Nephron (organoid): Measurements from ENCODE around the gene TMEM59.

Experiments
- H3K27ac Mint-ChIP-seq, 3 experiments: 2 replicates each; pipeline ENCODE4 v1.8.0; 2020; ENCODE audit warnings: mixed read lengths in 3 of 3, mild to moderate bottlenecking in 2 of 3, moderate library complexity in 1 of 3
- H3K27me3 Mint-ChIP-seq: 2 replicates; pipeline ENCODE4 v1.8.0; 2021; ENCODE audit warnings: low read depth, mild to moderate bottlenecking, moderate library complexity, mixed read lengths
- H3K36me3 Mint-ChIP-seq: 2 replicates; pipeline ENCODE4 v1.8.0; 2020; ENCODE audit warnings: low read depth, mixed read lengths
- H3K4me1 Mint-ChIP-seq: 2 replicates; pipeline ENCODE4 v1.8.0; 2020; ENCODE audit warnings: mixed read lengths
- H3K4me3 Mint-ChIP-seq, 3 experiments: 2 replicates each; pipeline ENCODE4 v1.8.0; 2020; ENCODE audit warnings: mild to moderate bottlenecking in 3 of 3, mixed read lengths in 3 of 3, moderate library complexity in 2 of 3
- H3K9me3 Mint-ChIP-seq: 2 replicates; pipeline ENCODE4 v1.8.0; 2020; ENCODE audit warnings: mixed read lengths
- TF ChIP-seq, protein P1 (sequence below), 3 experiments: fragments of 200-600 bp; sonication (generic); IDR thresholded peaks; one replicate each; pipeline ENCODE4 v1.5.0; 2021; ENCODE audit warnings: antibody characterized with exemption in 3 of 3; ENCODE audit not compliant: unreplicated experiment in 3 of 3

Gene TMEM59

DNA sequence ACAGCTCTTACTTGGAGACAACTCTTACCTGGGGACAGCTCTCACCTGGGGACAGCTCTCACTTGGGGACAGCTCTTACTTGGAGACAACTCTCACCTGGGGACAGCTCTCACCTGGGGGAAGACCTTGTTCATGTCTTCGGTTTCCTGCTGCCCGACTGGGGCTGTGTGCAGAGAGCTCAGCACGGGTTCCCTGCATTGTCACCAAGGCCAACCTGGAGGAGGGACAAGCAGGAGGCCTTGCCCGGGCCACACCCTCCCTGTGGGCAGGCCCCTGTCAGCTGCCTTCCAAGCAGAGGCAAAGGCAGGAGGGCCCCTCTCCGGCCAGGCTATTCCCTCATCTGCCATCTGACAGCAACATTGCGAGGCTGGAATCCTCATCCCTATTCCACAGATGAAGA lies 35.0 kb downstream of the TMEM59 start, which contains the start of gene LDLRAD1:
TSS of gene LDLRAD1 (minus strand) at position 208 of the 400 bp plus-strand sequence. CDS start at position 134, 74 bp downstream.
- no peaks in the 10 kb centered on the region for H3K4me1 Mint-ChIP-seq
- peaks cover 17% of the 10 kb centered on the region for H3K27me3 Mint-ChIP-seq
- no peak within 1 kb of the TSS for H3K4me3 Mint-ChIP-seq
- no peak within 1 kb of the TSS for H3K27ac Mint-ChIP-seq
- no peaks in the 10 kb centered on the region for H3K36me3 Mint-ChIP-seq
- TF ChIP-seq, protein P1, sequence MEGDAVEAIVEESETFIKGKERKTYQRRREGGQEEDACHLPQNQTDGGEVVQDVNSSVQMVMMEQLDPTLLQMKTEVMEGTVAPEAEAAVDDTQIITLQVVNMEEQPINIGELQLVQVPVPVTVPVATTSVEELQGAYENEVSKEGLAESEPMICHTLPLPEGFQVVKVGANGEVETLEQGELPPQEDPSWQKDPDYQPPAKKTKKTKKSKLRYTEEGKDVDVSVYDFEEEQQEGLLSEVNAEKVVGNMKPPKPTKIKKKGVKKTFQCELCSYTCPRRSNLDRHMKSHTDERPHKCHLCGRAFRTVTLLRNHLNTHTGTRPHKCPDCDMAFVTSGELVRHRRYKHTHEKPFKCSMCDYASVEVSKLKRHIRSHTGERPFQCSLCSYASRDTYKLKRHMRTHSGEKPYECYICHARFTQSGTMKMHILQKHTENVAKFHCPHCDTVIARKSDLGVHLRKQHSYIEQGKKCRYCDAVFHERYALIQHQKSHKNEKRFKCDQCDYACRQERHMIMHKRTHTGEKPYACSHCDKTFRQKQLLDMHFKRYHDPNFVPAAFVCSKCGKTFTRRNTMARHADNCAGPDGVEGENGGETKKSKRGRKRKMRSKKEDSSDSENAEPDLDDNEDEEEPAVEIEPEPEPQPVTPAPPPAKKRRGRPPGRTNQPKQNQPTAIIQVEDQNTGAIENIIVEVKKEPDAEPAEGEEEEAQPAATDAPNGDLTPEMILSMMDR (IDR thresholded peaks at IDR 0.05; ENCODE audit: unreplicated experiment in 3 of 3): no peak
- H3K9me3 Mint-ChIP-seq: no peaks in the 10 kb centered on the region

DNA sequence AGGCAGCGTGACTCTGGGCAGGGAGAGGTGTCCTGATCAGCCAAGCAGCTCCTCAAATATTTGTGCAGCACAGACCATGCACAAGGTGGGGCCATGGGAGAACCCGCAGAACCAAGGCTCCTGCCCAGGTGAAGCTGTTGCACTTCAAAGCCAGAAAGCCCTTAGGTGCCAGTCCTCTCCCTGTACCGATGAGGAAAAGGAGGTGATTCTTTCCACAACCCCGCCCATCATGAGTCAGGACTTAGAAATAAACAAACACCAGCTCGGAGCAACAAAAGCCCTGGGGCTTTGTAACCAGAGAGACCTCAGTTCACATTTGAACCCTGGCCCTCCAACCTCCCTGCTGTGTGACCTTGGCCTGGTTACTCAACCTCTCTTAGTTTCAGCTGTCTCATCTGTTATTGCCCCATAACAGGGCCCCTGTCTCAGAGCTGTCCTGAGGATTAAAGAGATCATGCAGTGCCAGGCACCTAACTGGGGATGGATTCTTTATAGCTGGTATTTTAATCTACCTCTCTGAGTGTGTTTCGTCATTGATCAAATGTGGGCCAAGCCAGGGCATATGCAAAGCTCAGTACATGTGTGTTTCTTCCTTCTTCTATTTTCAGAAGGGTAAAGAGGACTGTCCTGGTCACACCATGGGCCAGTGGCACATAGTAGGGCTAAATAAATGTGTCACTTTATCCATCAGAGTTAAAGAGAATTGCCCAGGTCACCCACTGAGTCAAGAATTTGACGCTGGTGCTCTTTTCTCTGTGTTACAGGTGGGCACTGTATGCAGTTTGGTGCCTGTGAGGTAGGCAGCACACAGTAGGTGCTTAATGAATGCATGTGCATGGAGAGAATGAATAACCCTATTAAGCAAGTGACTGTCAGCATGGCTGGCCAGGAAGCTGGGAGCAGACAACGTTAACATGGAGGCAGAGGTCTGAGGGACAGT lies 36.4 kb downstream of the TMEM59 start:
- Mint-ChIP-seq H3K4me1 (no peaks in the 10 kb centered on the region), H3K36me3 (no peaks in the 10 kb centered on the region), H3K27me3 (peaks cover 19% of the 10 kb centered on the region), H3K27ac (no peak overlapping the region), H3K4me3 (no peak overlapping the region), H3K9me3 (no peaks in the 10 kb centered on the region)
- TF ChIP-seq, protein P1 (IDR thresholded peaks at IDR 0.05; ENCODE audit: unreplicated experiment in 3 of 3): no peak

DNA sequence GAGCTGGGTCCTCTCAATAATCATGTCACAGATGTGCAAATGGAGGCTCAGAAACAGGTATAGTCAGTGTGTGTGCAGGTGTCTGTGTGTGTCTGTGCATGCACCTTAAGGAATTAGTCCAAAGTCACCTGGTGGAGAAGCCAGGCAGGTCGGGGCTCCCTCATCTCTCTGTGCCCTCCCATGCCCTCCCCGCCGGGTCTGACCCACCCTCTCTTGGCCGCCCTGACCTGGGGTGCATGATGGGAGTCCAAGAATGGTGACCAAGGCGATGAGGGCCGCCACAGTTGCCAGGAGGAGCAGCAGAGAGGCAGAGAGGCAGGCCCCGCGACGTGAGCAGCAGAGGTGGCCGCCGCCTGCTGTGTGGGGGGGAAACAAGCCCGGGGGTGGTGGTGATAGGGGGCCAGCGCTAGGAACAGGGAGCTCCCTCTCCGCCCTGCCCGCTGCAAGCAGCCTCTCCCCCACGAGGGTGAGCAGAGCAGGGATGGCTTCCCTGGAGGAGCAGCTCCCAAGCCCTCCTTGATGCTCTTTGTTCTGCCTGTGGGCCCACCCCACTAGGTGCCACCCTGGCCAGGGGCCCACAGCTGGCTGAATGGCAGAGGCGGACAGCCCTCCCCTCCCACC lies 38.9 kb downstream of the TMEM59 start:
- no peaks in the 10 kb centered on the region for H3K9me3 Mint-ChIP-seq
- H3K27me3 Mint-ChIP-seq: peaks cover 32% of the 10 kb centered on the region
- no peaks in the 10 kb centered on the region for H3K4me1 Mint-ChIP-seq

DNA sequence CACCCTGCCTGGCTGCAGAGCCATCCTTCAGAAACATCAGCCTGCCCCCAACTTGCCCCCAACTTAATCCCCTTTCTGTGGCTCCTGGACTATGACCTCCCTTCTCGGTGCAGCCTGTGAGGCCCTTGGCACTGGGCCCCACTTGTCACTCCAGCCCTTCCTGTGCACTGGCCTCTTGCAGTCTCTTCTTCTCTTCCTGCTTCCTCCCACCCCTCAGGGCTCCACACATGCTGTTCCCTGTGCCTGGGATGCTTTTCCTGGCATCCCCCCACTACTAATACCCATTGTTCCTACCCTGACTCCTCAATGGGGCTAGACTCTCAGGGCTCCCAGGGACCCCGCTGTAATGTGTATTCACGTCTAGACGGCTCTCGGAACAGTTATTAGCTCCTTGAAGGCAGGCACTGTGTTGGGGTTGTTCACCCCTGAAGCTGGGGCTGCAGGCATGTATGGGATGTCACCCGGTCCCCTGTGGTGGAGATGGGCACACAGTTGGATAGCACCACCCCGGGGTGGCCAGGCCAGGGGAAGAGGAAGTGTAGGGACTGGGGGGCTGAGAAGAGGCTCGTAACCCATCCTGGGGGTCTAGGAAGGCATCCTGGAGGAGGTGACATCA lies 39.5 kb downstream of the TMEM59 start:
- TF ChIP-seq, protein P1 (IDR thresholded peaks at IDR 0.05; ENCODE audit: unreplicated experiment in 3 of 3): no peak
- Mint-ChIP-seq H3K4me1 (no peaks in the 10 kb centered on the region), H3K9me3 (no peaks in the 10 kb centered on the region), H3K27me3 (peaks cover 34% of the 10 kb centered on the region), H3K4me3 (no peak overlapping the region), H3K27ac (peak overlapping the region in 1 of 3 experiments; percentile 8), H3K36me3 (no peaks in the 10 kb centered on the region)

More for the DNA sequence above, 38.9 kb downstream of the TMEM59 start:
- TF ChIP-seq, protein P1 (IDR thresholded peaks at IDR 0.05; ENCODE audit: unreplicated experiment in 3 of 3): no peak
- no peak overlapping the region for H3K27ac Mint-ChIP-seq
- no peaks in the 10 kb centered on the region for H3K36me3 Mint-ChIP-seq
- no peak overlapping the region for H3K4me3 Mint-ChIP-seq

DNA sequence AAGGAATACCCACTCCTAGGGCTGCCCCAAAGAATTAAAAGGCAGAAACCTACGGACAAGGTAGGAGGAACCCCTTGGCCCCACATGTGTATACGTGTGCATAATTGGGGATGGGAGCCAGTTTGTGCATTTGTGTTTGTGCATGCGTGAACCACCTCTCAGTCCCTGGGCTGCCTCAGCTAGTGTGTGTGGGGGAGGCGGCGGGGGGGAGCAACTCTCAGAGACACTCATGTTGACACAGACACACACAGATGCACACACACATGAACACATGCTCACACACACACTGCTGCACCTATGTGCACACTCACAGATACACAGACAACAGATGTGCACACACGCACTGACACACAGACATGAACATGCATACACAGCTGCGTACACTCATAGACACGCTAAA lies 40.1 kb downstream of the TMEM59 start:
- H3K27ac Mint-ChIP-seq: peak overlapping the region in 1 of 3 experiments; percentile 8
- no peaks in the 10 kb centered on the region for H3K36me3 Mint-ChIP-seq
- no peaks in the 10 kb centered on the region for H3K4me1 Mint-ChIP-seq
- TF ChIP-seq, protein P1 (IDR thresholded peaks at IDR 0.05; ENCODE audit: unreplicated experiment in 3 of 3): no peak
- peaks cover 34% of the 10 kb centered on the region for H3K27me3 Mint-ChIP-seq
- no peaks in the 10 kb centered on the region for H3K9me3 Mint-ChIP-seq
- H3K4me3 Mint-ChIP-seq: no peak overlapping the region
